ENCODE measurements around the gene AAMP. TPM values are rescaled to one million over a fixed set of nuclear protein-coding genes. Genes with fewer than 3 reads are reported as not detected.

The AAMP gene
- total RNA-seq, 5 donors from 2014 or later (not counting 1 experiment from before 2014, with no cell fraction given): 46.2 to 71.3 (median 67.4) TPM

DNA sequence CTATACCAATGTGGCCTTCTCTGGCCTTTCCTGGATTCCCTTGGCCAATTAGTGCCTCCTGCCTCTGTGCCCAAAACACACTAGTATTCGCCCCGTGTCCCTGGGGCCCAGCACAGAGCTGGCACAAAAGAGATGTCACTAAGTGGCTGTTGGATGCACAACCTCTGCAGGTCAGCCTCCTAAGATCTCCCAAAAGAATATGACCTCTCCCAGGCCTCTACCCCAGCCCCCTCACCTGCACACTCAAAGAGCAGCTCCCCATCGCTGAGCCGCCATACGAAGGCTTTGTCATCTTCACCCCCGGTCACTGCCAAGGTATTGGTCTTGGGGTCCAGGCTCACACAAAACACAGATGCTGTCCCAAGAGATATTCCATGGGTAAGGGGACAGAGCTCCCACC is 2.7 kb downstream of the AAMP start:
- no peak for DNase-seq
- H3K4me1 ChIP-seq (ENCODE audit: control insufficient read depth in 1 of 2, extremely low read depth in 1 of 2, insufficient read depth in 2 of 2, low read length in 2 of 2): peaks cover 16 to 54% of the 10 kb centered on the region in 2 experiments
- Mint-ChIP-seq H3K4me3 (peak overlapping the region in 2 of 3 donors; percentile 13 to 17), H3K4me1 (peaks cover 36 to 52% (median 42%) of the 10 kb centered on the region in 3 donors), H3K9me3 (no peaks in the 10 kb centered on the region), H3K27me3 (no peaks in the 10 kb centered on the region), H3K27ac (peak overlapping the region in 1 of 2 donors; percentile 48), H3K36me3 (peaks cover 33% of the 10 kb centered on the region)
- ChIA-PET POLR2A (interaction anchor here in 1 of 2 donors (0.6 to 1.1 kb wide), 3 partner anchors 8 to 137 kb away, joined by 3 to 4 read pairs (median 3); no protein-coding TSS in a partner anchor), CTCF (no interaction called here)
- H3K27me3 ChIP-seq (replicated peaks in 1 of 2; ENCODE audit: control insufficient read depth in 2 of 2, extremely low read depth in 1 of 2, insufficient read depth in 2 of 2, low read length in 1 of 2): no peaks in the 10 kb centered on the region
- WGBS (ENCODE audit: insufficient coverage): 100% methylated on average over 5 of the region's 6 CpGs
- peaks cover 14 to 47% of the 10 kb centered on the region in 2 donors for H3K36me3 ChIP-seq (ENCODE audit: control insufficient read depth in 2 of 2, extremely low read depth in 1 of 2, insufficient read depth in 1 of 2, low read length in 1 of 2)
- no peak overlapping the region for H3K4me3 ChIP-seq (ENCODE audit: control insufficient read depth in 1 of 2, extremely low read depth in 1 of 2, low read length in 1 of 2)
- ATAC-seq (replicated peaks in 1 of 4): no peak
- H3K9me3 ChIP-seq: no peaks in the 10 kb centered on the region
- no peak overlapping the region for H3K27ac ChIP-seq (ENCODE audit: low read length)

DNA sequence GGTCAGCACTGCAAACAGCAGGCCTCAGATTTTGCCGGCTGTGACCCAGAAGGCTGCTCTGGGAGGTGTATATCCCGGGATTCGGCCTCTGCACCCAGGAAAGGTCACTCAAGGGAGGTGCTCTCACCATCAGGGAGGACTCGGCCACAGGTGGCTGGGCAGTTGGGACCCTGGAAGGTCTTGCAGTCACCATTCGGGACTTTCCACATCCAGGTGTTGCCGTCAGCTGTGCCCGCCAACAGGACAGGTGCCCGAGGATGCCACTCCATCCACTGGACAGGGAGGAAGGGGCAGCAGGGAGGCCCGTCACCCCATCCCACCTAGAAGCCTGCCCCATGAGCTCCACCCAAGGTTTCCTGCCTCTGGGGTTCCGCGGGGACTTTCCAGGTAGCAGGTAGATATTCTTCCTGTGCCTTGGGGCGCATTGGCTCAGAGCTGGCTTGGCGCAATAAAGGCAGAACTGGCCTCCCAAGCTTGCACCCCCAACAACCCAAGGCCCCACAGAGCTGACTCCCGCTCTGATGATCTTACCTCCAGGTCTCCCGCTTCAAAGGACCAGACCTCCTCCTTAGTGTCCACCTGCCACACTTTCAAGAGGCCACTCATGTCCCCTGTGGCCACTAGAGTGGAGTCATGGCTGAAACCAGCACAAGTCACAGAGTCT is 3.5 kb downstream of the AAMP start:
- Mint-ChIP-seq H3K36me3 (peaks cover 33% of the 10 kb centered on the region), H3K27me3 (no peaks in the 10 kb centered on the region)
- H3K36me3 ChIP-seq (ENCODE audit: control insufficient read depth in 2 of 2, extremely low read depth in 1 of 2, insufficient read depth in 1 of 2, low read length in 1 of 2): peaks cover 18 to 43% of the 10 kb centered on the region in 2 donors

DNA sequence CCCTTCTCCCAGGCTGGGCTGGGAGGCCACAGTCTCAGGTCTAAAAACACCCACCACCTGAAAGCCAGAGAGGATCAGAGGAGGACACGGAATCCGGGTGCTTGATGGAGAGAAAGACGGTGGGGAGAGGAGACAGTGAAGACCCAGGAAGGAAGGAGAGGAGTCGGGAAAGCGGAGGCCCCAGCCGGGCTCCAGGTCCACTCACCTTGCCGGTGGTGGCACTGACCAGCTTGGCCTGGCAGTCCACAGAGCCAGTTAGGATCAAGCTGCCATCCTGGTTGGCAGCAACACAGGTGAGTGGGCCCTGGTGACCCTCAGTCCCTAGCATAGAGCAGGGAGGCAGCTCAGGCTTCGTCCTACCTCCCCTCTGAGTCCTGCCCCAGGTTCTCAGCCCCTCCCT is 4.3 kb downstream of the AAMP start:
- no peak overlapping the region for H3K27ac ChIP-seq (ENCODE audit: low read length)
- H3K9me3 ChIP-seq: no peaks in the 10 kb centered on the region
- H3K4me3 Mint-ChIP-seq: no peak overlapping the region
- POLR2A ChIA-PET: no interaction called here
- CTCF ChIA-PET: interaction anchor here in 1 of 2 donors (0.5 kb wide), 1 partner anchor 145 kb away, joined by 3 read pairs; no protein-coding TSS in a partner anchor
- no peaks in the 10 kb centered on the region for H3K27me3 ChIP-seq (replicated peaks in 1 of 2; ENCODE audit: control insufficient read depth in 2 of 2, extremely low read depth in 1 of 2, insufficient read depth in 2 of 2, low read length in 1 of 2)
- H3K36me3 Mint-ChIP-seq: peaks cover 33% of the 10 kb centered on the region
- no peaks in the 10 kb centered on the region for H3K27me3 Mint-ChIP-seq
- DNase-seq: no peak
- H3K4me3 ChIP-seq (ENCODE audit: control insufficient read depth in 1 of 2, extremely low read depth in 1 of 2, low read length in 1 of 2): no peak overlapping the region
- H3K4me1 ChIP-seq (ENCODE audit: control insufficient read depth in 1 of 2, extremely low read depth in 1 of 2, insufficient read depth in 2 of 2, low read length in 2 of 2): peaks cover 5 to 38% of the 10 kb centered on the region in 2 experiments
- no peaks in the 10 kb centered on the region for H3K9me3 Mint-ChIP-seq
- H3K27ac Mint-ChIP-seq: peak overlapping the region in 1 of 2 donors; percentile 55
- ATAC-seq (replicated peaks in 1 of 4): no peak
- 94% methylated on average over 8 of the region's 8 CpGs for WGBS (ENCODE audit: insufficient coverage)
- peaks cover 20 to 38% (median 26%) of the 10 kb centered on the region in 3 donors for H3K4me1 Mint-ChIP-seq
- H3K36me3 ChIP-seq (ENCODE audit: control insufficient read depth in 2 of 2, extremely low read depth in 1 of 2, insufficient read depth in 1 of 2, low read length in 1 of 2): peaks cover 18 to 43% of the 10 kb centered on the region in 2 donors

More for the DNA sequence above, 3.5 kb downstream of the AAMP start:
- DNase-seq (no peak), ATAC-seq (replicated peaks in 1 of 4) (no peak)
- WGBS (ENCODE audit: insufficient coverage): 92% methylated on average over 14 of the region's 15 CpGs
- peaks cover 12 to 47% of the 10 kb centered on the region in 2 experiments for H3K4me1 ChIP-seq (ENCODE audit: control insufficient read depth in 1 of 2, extremely low read depth in 1 of 2, insufficient read depth in 2 of 2, low read length in 2 of 2)
- Mint-ChIP-seq H3K4me3 (no peak overlapping the region), H3K27ac (no peak overlapping the region), H3K4me1 (peaks cover 28 to 44% (median 33%) of the 10 kb centered on the region in 3 donors), H3K9me3 (no peaks in the 10 kb centered on the region)
- H3K4me3 ChIP-seq (ENCODE audit: control insufficient read depth in 1 of 2, extremely low read depth in 1 of 2, low read length in 1 of 2): no peak overlapping the region
- H3K9me3 ChIP-seq: no peaks in the 10 kb centered on the region
- ChIA-PET CTCF (no interaction called here), POLR2A (interaction anchor here in 1 of 2 donors (1.1 kb wide), 1 partner anchor 7 kb away, joined by 3 read pairs; no protein-coding TSS in a partner anchor)
- H3K27ac ChIP-seq (ENCODE audit: low read length): no peak overlapping the region
- H3K27me3 ChIP-seq (replicated peaks in 1 of 2; ENCODE audit: control insufficient read depth in 2 of 2, extremely low read depth in 1 of 2, insufficient read depth in 2 of 2, low read length in 1 of 2): no peaks in the 10 kb centered on the region

DNA sequence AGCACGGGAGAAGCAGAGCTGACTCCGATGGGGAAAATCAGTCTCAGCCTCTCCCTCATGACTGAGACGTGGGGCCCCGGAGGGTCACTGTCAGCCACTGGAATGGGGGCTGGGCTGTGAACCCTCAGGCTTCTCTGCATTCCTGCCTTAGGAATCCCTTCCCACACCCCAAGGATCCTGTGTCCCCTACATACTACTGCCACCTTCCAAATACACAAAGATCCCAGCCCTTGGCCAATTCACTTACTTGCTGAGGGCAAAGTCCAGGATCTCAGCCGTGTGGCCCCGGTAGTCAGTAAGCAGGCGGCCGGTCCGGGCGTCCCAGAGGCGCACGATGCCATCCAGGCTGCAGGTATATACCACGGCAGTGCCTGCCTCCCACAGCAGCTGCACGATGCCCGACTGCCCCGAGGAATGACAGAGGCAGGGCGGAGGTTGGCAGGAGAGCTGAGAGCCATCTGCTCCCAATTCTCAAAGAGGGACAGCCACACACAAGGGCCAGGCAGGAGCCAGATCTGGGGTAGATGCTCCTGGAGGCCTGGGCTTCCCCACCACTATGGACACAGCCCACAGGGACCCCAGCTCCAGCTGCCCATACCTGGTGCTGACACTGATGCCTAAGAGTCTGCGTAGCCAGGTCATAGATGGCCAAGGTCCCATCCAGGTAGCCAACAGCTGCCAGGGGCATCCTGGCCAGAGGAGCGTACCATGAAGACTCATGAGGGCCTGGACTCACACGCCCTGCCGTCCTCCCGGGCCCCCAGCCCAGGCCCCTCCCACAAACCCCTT is 5.0 kb downstream of the AAMP start:
- CTCF ChIA-PET: no interaction called here
- POLR2A ChIA-PET: no interaction called here
- Mint-ChIP-seq H3K36me3 (peaks cover 33% of the 10 kb centered on the region), H3K4me1 (peaks cover 17 to 31% (median 26%) of the 10 kb centered on the region in 3 donors), H3K4me3 (no peak overlapping the region), H3K27me3 (no peaks in the 10 kb centered on the region), H3K9me3 (no peaks in the 10 kb centered on the region), H3K27ac (no peak overlapping the region)
- no peak for ATAC-seq (replicated peaks in 1 of 4)
- Histone ChIP-seq H3K4me3 (ENCODE audit: control insufficient read depth in 1 of 2, extremely low read depth in 1 of 2, low read length in 1 of 2) (no peak overlapping the region), H3K4me1 (ENCODE audit: control insufficient read depth in 1 of 2, extremely low read depth in 1 of 2, insufficient read depth in 2 of 2, low read length in 2 of 2) (peaks cover 4 to 36% of the 10 kb centered on the region in 2 experiments), H3K9me3 (no peaks in the 10 kb centered on the region), H3K27me3 (replicated peaks in 1 of 2; ENCODE audit: control insufficient read depth in 2 of 2, extremely low read depth in 1 of 2, insufficient read depth in 2 of 2, low read length in 1 of 2) (no peaks in the 10 kb centered on the region), H3K36me3 (ENCODE audit: control insufficient read depth in 2 of 2, extremely low read depth in 1 of 2, insufficient read depth in 1 of 2, low read length in 1 of 2) (peaks cover 18 to 43% of the 10 kb centered on the region in 2 donors), H3K27ac (ENCODE audit: low read length) (no peak overlapping the region)
- DNase-seq: no peak
- 94% methylated on average over 21 of the region's 22 CpGs for WGBS (ENCODE audit: insufficient coverage)

DNA sequence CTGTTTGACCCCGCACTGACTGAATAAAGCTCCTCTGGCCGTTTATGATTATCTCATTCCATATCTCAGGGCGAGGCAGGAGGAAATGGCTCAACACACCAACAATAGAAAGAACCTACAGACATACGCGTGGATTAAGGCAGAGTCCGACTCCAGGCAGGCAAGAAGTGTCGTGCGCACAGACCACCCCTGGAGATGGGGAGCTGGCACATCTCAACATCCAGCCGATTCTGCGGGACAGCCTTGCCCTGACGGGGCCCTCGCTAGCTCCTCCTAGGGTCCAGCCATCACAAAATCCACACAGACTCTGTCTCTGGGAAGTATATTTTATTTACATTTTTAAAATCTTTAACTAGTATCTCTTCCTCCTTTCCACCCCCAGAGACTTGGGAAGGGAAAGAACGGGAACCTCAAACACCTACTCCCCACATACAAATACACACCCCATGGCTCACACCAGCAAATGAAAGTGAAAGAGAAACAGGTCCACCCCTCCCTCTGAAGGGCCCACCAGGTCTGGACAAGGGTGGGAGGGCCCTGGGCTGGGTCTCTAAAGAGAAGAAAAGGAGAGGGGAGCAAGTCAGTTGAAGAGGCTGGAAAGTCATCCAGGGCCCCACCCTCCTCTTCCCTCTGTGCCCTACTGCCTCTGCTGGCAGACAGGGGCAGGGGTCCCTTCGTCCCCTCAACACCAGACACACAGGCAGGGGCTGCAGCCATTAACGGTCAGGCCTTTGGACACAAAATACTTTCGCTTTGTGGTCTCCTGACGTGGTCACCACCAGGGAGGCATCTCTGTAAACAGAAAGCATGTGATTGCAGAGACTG is 5.9 kb downstream of the AAMP start:
- Mint-ChIP-seq H3K9me3 (no peaks in the 10 kb centered on the region), H3K36me3 (peaks cover 29% of the 10 kb centered on the region), H3K4me1 (peaks cover 17 to 31% (median 25%) of the 10 kb centered on the region in 3 donors), H3K27me3 (no peaks in the 10 kb centered on the region), H3K27ac (no peak overlapping the region), H3K4me3 (no peak overlapping the region)
- no peaks in the 10 kb centered on the region for H3K9me3 ChIP-seq
- no peak overlapping the region for H3K27ac ChIP-seq (ENCODE audit: low read length)
- 88% methylated on average over 11 of the region's 17 CpGs for WGBS (ENCODE audit: insufficient coverage)
- no peak for DNase-seq
- ATAC-seq (replicated peaks in 1 of 4): no peak
- peaks cover 2 to 35% of the 10 kb centered on the region in 2 experiments for H3K4me1 ChIP-seq (ENCODE audit: control insufficient read depth in 1 of 2, extremely low read depth in 1 of 2, insufficient read depth in 2 of 2, low read length in 2 of 2)
- H3K27me3 ChIP-seq (replicated peaks in 1 of 2; ENCODE audit: control insufficient read depth in 2 of 2, extremely low read depth in 1 of 2, insufficient read depth in 2 of 2, low read length in 1 of 2): no peaks in the 10 kb centered on the region
- peaks cover 18 to 43% of the 10 kb centered on the region in 2 donors for H3K36me3 ChIP-seq (ENCODE audit: control insufficient read depth in 2 of 2, extremely low read depth in 1 of 2, insufficient read depth in 1 of 2, low read length in 1 of 2)
- CTCF ChIA-PET: interaction anchor here in 1 of 2 donors (0.6 kb wide), 1 partner anchor 20 kb away, joined by 3 read pairs; no protein-coding TSS in a partner anchor
- POLR2A ChIA-PET: no interaction called here
- no peak overlapping the region for H3K4me3 ChIP-seq (ENCODE audit: control insufficient read depth in 1 of 2, extremely low read depth in 1 of 2, low read length in 1 of 2)

All from T-cell (primary cell).